Ecto neural progenitor cell (in vitro differentiated cells): Measurements from ENCODE around the gene SCN4B.

Experiments used
- DNase-seq: peaks from one replicate; pipeline ENCODE4 v3.0.0-alpha.2; 2018; ENCODE audit warnings: low spot score

SCN4B gene

DNA sequence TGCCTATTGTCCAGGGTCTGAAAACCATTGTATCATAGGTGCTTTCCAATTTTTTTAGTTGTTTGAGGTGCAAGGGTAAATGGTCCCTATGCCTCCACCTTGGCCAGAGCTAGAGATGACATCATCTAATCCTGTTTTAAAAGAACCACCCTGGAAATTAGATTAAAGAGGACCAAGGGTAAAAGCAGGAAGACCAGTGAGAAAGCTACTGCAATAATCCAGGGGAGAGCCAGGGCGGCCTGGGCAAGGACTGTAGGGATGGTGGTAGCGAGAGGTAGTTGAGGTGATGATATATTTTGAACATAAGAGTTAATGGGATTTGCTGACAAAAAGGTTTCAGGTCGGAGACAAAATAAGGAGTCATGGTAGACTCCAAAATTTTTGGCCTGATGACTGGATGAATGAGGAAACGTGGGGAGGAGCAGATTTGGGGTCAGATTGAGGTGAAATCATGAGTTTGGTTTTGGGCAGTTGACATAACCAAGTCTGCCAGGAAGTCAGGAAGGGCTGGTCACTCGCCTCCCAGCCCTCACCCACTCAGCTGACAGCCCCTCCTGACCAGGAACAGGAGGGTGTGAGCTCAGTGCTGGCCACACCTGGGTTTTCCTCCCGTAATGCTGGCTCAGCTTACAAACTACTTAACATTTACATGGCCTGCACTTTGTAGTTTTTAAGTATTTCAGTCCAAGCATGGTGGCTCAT, 23.0 kb downstream of the SCN4B start:
- no peak for DNase-seq

DNA sequence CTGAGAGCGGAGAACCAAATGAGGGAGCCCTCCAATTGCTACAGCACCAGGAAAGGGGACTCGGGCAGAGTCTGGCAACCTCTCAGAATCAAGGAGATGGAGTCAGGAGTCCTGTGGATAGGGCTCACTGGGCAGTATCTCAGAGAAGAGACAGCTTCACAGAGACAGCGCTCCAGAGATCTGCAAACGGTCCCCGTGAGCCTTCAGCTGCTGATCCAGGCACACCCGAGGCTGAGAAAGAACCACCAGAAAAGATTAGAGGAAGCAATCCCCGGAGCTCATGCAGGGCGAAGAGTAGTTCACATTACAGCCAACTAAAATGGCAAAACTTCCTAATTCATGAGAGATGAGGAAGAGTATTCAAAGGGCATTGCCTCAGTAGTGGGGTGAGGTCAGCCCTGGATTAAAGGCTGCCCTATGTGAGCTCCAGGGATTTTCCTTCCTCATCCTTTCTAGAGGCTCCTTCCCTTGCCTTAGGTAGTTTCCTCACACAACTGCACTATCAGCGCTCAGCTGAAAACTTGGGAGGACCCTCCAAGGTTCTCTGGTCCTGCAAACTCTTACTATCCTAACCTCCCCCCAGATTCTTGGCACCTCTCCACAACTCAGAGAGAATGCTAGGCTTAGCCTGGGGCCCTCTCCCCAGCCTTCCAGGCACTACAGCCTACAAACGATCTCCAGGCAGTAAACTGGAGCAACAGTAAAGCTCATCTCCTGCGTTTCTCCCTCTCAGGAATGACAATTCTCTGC, 23.7 kb downstream of the SCN4B start:
- no peak for DNase-seq

- DNase-seq, result no peak
Observed at GRCh38 chr11:118128310-118128709, 24.3 kb downstream of the SCN4B start.

DNA sequence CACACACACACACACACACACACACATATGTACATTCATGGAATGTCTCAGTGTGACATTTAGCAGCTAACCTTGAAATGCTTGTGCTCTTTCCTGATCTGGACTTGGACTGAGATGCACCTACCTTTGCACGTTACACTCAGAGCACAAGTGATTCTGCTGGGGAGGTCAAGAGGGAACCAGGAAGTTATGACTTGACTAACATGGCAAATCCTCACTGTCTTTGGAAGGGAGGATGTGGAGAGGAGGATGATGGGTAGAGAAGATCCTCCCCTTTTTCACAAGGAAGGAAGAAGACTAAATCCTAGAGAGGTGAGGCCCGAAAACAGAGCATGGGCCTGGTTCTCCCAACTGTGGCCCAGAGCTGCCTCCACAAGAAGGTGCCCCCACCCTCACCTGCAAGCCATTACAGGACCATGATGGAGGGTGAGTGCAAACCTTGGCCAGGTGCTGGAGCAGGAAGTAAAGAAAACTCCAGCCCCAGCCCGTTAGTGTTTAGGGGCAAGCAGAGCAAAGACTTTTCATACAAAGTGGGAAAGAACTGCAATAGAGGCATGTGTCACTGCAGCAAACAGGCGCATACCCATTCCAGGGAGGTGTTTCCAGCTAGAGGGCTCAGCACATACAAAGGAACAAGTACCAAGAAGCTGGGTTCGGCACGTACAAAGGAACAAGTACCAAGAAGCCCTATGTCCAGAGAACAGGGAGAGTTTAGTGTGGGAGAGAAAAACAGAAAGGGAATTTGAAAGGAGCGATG, 26.4 kb downstream of the SCN4B start:
- DNase-seq, result no peak

DNA sequence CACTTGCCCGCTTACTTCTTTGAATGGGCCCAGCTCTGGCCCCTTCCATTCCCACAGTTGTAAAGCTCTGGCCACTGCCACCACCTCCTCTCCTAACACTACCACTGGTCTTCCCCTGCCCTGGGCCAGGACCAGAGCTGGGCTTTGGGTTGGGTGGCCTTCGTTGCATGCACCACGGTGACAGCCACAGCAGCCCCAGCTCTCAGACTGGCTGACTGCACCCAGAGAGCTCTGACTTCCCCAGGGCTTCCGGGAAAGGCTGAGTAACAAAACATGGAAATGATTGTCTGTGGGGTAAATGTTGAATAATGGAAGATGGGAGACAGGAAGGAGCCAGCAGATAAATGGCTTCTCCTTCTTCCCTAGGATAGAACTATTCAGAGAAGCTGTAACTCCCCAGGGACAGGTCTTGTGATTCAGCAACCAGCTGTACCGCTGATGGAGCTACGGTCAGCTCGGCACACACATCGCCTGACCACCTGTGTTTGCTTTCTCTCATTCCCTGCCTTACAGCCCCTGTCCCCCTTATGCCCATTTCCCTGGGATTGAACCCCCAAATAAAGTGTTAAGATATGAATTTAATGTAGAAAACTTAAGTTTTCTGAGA, 27.6 kb downstream of the SCN4B start:
- DNase-seq, result no peak

GRCh38 chr11:118120793-118121192, 31.8 kb downstream of the SCN4B start:
- DNase-seq, result no peak

GRCh38 chr11:118117790-118118601, 34.6 kb downstream of the SCN4B start:
- DNase-seq, result no peak

GRCh38 chr11:118115048-118115447, 37.6 kb downstream of the SCN4B start:
- no peak for DNase-seq

GRCh38 chr11:118114266-118114665, 38.4 kb downstream of the SCN4B start:
- DNase-seq, result no peak

DNA sequence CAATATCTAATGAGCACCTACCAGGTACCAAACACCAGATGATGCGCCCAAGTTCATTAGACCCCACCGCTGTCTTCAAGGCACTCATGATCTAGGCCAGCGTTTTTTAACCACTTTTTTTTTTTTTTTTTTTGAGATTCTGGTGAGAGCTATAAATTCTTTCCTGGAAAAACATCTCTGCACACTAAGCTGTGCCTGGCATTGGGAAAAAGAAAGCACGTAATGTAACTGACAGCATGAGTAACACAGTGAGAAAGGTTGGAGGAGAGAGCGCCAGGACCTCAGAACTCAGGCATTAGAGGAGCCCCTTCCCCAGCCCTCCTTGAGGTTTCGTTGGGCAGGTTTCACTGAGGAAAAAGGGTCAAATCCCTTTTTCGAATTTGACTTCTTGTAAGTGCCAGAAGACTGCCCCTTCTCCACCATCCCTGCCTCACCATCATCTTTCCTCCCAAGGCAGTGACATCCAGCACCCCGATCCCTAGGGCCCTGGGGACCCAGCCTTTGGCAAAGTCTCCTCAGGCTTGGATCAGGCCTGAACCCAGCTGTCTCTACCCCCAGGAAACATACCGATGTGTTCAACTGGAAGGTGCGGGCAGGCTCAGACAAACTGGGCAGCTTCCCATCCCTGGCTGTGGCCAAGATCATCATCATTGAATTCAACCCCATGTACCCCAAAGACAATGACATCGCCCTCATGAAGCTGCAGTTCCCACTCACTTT, 39.8 kb downstream of the SCN4B start:
- DNase-seq, result no peak

DNA sequence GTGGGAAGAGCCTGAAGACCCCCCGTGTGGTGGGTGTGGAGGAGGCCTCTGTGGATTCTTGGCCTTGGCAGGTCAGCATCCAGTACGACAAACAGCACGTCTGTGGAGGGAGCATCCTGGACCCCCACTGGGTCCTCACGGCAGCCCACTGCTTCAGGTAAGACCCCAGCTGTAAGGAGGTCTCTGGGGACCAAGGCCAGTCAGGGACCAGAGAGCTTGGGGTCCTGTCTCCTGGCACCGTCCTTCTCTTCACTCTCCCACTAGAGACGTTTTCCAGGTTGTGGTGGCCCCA, 40.9 kb downstream of the SCN4B start:
- no peak for DNase-seq

DNA sequence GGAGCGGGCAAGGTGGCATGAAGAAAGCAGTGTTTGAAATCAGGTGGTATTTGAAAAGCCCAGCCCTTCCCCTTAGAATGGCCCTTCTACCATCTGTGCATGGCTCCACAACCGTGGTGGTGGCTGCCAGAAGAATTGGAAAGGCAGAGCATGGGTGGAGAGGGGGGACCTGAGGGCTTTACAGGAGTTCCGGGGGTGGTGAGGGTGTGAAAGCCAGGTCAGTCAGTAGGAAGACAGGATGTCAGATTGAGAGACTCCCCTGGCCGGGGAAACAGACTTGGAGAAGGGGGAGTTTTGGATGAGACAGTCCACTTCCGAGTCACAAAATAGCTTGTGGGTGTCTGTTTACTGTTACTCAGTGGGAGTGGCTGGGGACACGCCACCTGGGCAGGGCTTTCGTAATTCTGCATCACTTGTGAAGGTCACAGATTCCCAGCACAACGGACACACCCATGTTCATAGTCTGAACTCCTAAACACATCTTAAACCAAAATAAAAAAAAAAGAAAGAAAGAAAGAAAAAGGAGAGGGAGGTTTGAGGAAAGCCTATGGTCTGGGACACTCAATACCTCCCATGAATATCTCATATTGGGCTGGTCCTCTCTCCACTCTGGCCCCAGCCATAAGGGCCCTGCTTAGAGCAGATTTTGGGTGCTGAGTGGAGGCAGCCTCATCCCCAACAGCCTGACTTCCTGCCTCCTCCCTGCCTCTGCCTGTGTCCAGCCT, 41.4 kb downstream of the SCN4B start:
- no peak for DNase-seq

GRCh38 chr11:118109231-118109630, 43.4 kb downstream of the SCN4B start:
- no peak for DNase-seq

DNA sequence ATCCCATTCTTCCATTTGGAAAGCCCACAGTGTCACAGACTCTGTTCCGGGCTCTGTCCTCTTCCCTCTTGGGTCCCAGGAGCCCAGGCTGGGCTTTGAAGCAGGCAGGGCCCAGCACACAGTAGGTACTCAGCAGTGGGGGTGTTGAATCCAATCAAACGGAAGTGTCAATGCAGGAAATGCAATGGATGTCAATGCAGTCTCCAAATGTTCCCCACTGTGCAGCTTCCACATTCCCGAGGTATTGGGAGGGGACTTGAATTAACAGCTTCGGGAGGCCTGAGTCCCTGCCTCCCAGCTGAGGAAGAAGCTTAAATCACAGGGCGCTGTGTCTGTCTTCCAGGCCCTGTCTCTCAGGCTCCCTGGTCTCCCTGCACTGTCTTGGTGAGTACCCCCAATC, 44.1 kb downstream of the SCN4B start:
- DNase-seq, result no peak

DNA sequence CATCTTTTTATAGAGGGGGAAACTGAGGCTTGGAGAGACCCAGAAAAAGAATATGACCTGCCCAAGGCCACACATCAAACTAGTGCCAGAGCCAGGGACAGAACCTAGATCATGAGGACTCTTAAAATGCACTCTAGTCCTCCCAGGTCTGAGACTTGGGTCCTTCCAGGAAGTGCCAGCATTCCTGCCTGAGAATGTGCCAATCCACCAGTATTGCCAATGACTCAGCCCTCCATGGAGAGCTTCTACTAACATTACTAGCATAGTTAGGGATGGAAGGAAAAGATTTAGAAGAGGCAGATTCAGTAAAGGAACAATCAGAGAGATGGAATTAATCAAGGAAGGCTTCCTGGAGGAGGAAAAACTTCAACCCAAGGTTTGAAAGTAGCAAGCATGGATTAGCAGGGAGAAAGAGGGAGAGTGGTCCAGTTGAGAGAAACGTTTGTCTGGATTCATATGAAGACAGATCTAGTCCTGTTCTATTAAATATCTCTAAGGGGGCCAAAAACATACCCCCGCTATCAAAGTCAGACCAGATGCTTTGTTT, 45.8 kb downstream of the SCN4B start:
- no peak for DNase-seq

GRCh38 chr11:118105657-118106305, 46.8 kb downstream of the SCN4B start:
- no peak for DNase-seq

DNA sequence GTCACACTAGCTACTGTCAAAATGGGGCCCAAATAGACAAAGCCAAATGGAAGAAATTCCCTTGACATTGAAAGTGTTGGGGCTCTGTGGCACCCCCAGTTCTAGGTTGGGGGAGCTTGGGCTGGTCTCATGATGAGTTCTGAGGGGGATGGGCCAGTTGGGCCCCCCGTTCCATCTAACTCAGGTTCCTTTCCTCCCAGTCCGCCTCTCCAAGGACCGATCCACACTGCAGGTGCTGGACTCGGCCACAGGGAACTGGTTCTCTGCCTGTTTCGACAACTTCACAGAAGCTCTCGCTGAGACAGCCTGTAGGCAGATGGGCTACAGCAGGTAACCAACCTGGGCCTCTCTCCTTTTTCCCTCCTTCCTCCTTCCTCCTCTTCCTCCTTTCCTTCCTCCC, 48.1 kb downstream of the SCN4B start:
- no peak for DNase-seq

GRCh38 chr11:118102721-118103261, 49.8 kb downstream of the SCN4B start:
- DNase-seq, result no peak

DNA sequence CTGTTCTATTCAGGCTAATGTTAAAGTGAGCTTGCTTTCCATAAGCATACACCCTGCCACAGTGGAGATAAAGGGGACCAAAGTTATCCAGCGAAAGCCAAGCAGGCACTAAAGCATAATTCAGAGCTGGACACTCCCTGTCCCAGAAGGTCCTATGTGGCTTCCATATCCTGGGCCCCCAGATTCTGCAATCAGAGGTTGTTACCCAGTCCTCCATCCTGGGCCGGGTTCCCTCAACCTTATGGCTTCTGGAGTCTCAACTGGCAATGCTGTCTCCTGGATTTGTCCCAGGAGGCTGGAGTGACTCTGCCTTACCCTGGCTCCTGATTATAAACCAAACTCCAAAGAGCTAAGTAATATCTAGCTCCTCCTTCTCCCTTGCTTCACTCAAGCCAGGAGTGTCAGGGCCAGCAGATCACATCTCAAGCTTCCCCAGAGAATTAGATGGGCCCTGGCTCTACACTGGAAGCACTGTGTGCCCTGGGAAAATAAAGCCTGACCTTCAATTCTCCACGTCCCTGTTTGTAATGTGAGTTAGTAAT, 51.9 kb downstream of the SCN4B start:
- no peak for DNase-seq
